Iris pigment epithelial cell (primary cell): Measurements from ENCODE around the gene RBM20.
A peak's percentile ranks its signal among the peaks of the same experiment; 100 is the strongest.
"Not testable (repeated sequence)": the region's sequence is repeated elsewhere in the genome, so short reads cannot be mapped to it uniquely, and the experiment has no call there.

Source experiments
- DNase-seq: peaks from one replicate; pipeline ENCODE4 v3.0.0-alpha.2; 2011; ENCODE audit warnings: low read depth

The RBM20 gene

GRCh38 chr10:110706690-110707098 is 62.6 kb downstream of the RBM20 start:
- peak; percentile 96 for DNase-seq

- DNase-seq = no peak
Measured at GRCh38 chr10:110708776-110709443, 64.8 kb downstream of the RBM20 start.

DNA sequence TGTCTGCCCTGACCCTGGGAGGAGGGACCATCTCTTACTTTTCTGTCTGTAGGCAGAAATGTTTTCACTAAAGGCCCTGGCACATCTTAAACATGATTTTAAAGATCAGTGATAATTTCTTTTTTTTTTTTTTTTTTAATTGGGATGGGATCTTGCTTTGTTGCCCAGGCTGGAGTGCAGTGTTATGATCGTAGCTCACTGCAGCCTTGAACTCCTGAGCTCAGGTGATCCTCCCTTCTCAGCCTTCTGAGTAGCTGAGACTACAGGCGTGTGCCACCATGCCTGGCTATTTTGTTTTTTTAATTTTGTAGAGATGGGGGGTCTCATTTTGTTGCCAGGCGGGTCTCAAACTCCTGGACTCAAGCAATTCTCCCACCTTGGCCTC is 65.3 kb downstream of the RBM20 start:
- DNase-seq = no peak

GRCh38 chr10:110709964-110710587 is 65.9 kb downstream of the RBM20 start:
- no peak for DNase-seq

DNA sequence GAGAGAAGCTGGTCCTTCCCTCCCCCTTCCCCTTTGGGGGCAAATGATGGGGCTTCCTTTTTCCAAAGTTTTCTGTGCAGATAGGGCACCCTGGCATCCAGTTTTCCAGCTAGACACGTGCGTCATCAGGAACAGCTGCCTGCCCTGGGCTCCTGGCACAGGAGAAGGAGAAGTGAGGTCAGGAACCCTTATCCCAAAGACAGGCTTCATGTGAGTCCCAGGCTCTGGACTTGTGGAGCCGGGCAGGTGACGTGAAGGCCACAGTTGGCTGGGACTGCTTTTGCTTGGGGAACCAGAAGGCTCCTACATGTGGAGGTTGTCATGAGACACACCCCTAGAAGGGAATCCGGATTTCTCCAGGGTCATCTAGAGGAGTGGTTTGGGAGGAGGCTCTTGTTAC is 66.5 kb downstream of the RBM20 start:
- no peak for DNase-seq

GRCh38 chr10:110711382-110711781 is 67.2 kb downstream of the RBM20 start:
- no peak for DNase-seq

- DNase-seq = no peak
Measured at GRCh38 chr10:110714356-110714755, 70.2 kb downstream of the RBM20 start.

- no peak for DNase-seq
Measured at GRCh38 chr10:110717781-110718589, 73.8 kb downstream of the RBM20 start.

DNA sequence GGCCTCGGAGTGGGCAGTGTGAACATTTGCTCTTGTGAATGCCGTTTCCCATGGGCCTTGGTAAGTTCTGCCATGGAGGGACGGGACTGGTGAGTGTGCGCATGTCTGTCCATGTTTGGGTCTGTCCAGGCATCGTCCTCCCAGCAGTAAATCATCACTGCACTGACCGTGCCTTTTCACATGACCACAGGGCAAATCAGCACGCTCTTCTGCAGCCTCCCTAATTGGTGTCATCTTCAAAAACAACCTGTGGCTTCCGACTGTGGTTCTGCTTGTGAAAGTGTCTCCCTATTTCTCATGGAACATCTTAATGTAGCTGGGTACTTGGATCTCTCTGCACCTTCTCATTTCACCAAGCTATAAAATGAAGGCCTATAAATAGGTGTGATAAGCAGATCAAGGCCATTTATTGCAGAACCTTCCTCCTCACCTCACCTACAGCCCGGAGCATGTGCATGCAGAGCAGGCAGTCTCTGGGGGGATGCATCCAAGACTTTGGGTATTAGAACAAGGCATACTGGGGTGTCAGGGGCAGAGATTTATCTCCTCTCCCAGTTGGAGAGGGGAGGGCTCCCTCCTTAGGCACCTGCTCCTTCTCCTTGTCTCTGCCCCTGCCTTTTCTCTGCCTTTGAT is 77.4 kb downstream of the RBM20 start:
- DNase-seq = no peak

- DNase-seq = no peak
Measured at GRCh38 chr10:110723224-110723891, 79.2 kb downstream of the RBM20 start.

GRCh38 chr10:110724116-110724921 is 80.2 kb downstream of the RBM20 start:
- no peak for DNase-seq

DNA sequence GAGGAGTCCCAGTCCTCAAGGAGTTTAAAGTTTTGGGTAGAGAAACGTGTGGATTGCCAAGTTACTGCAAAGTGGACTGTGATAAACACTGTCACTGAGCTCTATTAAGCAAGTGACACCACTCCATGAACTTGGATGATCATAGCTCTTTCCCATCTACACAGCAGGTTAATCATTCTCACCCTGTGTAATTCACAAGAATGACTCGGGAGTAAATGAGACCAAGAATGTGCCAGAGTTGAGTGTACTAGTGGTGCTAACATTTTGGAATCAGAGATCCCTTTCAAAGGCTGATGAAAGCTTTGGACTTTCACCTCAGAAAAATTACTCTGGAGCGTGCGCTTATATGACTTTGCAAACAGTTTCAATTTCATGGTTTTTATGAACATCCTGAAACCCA is 80.8 kb downstream of the RBM20 start:
- no peak for DNase-seq

- peak; percentile 76 for DNase-seq
Measured at GRCh38 chr10:110725801-110726630, 81.9 kb downstream of the RBM20 start.

DNA sequence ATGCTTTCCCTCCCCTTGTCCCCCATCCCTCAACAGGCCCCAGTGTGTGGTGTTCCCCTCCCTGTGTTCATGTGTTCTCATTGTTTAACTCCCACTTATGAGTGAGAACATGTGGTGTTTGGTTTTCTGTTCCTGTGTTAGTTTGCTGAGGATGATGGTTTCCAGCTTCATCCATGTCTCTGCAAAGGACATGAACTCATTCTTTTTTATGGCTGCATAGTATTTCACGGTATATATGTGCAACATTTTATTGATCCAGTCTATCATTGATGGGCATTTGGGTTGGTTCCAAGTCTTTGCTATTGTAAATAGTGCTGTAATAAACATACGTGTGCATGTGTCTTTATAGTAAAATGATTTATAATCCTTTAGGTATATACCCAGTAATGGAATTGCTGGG is 83.6 kb downstream of the RBM20 start:
- DNase-seq = not testable (repeated sequence)

DNA sequence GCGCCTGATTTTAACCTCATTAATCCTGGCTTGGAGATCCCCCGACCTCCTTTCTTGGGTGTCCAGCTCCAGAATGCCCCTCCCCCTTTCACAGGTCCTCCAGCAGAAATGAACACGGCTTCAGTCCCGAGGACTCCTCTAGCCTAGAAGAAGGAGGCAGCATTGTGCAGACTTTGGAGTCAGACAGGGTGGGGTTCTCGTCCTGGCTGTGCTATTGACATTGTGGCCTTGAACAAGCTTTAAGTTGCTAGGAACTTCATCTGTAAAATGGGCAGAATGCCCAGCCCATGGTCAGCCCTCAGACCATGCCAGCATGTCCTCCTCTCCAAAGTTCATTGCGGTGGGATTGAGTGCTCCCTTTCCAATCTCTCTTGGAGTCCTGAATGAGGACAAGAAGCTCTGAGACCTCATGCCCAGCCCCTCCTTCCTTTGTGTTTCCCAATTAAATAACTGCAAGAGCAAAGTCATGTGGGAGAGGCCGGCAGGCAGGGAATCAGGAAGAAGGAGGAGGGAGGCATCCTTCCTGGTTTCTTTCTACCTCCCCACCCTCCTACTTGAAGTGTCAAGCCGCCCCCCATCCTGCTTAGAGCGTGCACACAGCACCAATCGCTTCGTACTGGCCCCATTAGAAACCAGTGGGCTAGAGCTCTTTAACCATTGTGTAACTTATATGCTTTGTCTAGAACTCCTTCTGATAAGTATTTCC is 86.4 kb downstream of the RBM20 start:
- no peak for DNase-seq

DNA sequence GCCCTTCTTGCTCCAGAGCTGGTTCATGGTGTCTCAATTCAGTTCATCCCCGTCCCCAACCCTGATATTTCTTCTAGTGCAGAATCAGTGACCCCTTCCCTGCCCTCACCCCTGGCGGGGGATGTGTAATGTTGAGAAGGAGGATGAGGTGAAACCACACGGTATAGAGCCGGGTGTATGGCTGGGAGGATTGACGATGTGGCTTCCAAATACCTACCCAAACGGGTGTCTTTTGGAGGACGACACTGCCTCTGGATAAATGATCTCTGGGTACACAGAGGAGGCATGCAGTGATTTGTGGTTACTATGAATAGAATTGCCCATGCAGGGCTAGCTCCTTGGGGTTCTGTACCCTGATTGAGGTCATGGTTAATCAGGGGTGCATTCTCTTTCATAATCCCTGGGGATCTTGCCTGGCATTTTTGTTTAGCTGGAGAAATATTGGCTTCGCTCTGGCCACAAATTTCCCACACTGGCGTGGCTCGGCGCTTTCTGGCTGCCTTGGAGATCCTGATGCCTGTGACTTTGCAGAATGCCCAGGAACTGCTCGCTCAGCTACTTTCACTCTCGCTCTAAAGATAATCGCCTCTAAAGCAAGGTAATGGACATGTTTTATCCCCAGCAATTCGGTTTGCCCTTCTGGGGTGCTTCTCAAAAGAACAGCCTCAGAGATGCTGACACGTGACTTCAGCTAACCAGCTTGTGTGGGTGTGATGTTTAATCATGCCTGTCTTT is 89.2 kb downstream of the RBM20 start:
- no peak for DNase-seq

DNA sequence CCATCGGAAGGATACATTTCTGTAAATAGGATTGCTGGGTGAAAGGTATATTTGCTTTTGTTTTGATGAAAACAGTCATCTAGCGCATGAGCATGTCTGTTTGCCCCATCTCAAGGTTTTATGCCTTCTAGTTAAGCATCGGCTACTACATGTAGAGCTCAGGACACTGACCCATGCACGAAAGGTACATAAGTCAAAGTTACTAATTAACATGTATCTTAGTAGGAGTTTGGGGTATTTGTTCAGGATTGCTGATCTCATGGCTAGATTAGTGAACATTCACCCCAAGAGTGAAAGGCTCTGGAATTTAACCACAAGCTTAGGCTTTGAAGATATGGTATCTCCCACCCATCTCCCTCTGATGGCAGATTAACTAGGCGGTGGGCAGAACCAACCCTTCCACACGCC is 91.5 kb downstream of the RBM20 start:
- no peak for DNase-seq

DNA sequence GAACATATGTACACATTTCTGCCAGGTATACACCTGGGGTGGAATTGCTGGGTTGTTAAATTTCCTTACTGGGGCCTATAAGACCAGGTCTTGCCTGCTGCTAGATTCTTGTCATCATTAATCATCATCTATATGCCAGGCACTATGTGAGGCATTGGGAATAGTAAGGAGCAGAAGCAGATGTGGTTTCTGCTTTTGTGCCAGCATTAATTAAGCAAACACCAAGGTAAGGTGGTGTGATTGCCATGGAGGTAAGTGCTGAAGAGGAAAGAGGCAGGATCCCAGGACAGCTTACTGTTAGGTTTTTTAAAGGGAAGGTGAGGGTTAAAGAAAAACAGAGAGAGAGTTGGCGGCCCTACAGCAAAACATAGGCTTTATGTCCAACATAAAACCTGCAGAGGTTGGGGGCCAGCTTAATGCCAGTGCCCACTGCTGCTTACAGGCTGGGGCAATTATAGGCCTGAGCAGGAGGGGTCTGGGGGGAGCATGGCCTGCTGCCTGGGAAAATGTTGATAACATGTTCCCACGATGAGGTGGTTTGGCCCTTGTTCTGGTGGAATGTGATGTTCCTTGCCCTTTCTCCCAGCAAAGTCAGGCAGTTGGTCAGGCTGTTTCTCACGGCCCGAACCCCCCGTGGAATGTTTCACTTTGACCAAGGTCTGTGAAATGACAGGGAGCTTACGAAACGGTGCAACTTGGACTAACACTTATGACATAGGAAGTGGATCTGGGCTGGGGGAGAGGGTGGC is 93.9 kb downstream of the RBM20 start:
- peak; percentile 75 for DNase-seq
